ENCODE results near the gene TMEM147. TPM values are rescaled to one million over a fixed set of nuclear protein-coding genes. Genes with fewer than 3 reads are reported as not detected.

The TMEM147 gene
- total RNA-seq, 2 experiments from 2014 or later: 20.3 to 22.0 TPM

DNA sequence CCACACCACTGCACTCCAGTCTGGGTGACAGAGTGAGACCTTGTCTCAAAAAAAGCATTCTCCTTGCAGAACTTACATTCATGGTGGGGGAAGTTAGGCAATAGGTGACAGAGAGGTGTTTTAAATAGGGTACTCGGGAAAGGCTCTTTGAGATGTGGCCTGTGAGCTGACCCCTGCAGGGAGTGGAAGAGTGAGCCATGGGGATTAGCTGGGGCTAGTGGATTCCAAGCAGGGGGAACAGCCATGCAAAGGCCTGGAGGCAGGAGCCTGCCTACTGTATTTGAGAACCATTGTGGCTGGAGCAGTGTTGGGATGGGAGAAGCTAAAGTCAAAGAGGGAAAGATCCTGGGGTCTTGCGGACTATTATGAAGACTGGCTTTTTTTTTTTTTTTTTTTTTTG is 28.1 kb upstream of the TMEM147 start:
- Mint-ChIP-seq H3K9me3 (no peaks in the 10 kb centered on the region), H3K4me1 (ENCODE audit: low read depth) (no peaks in the 10 kb centered on the region), H3K27me3 (peaks cover 40% of the 10 kb centered on the region), H3K27ac (no peak overlapping the region), H3K36me3 (ENCODE audit: low read depth) (no peaks in the 10 kb centered on the region), H3K4me3 (no peak overlapping the region)
- no peaks in the 10 kb centered on the region for H3K9me3 ChIP-seq (ENCODE audit: control insufficient read depth in 1 of 2, insufficient read depth in 1 of 2, low read length in 2 of 2)
- H3K36me3 ChIP-seq (ENCODE audit: insufficient read depth, low read length): no peaks in the 10 kb centered on the region
- ChIA-PET POLR2A (no interaction called here), CTCF (no interaction called here)
- intact Hi-C loops (cut with DNase I, micrococcal nuclease): no loop called here
- H3K4me1 ChIP-seq (ENCODE audit: insufficient read depth, low read length): no peaks in the 10 kb centered on the region
- no peak for DNase-seq
- H3K27me3 ChIP-seq (ENCODE audit: control insufficient read depth in 1 of 2, insufficient read depth in 2 of 2, low read length in 2 of 2): peaks cover 0 to 7% of the 10 kb centered on the region in 2 experiments
- H3K4me3 ChIP-seq (ENCODE audit: low read length): no peak overlapping the region
- no peak for ATAC-seq (ENCODE audit: poor library complexity)
- no peak overlapping the region for H3K27ac ChIP-seq (ENCODE audit: low read depth in 1 of 2, low read length in 2 of 2)
- TF ChIP-seq, protein P1, sequence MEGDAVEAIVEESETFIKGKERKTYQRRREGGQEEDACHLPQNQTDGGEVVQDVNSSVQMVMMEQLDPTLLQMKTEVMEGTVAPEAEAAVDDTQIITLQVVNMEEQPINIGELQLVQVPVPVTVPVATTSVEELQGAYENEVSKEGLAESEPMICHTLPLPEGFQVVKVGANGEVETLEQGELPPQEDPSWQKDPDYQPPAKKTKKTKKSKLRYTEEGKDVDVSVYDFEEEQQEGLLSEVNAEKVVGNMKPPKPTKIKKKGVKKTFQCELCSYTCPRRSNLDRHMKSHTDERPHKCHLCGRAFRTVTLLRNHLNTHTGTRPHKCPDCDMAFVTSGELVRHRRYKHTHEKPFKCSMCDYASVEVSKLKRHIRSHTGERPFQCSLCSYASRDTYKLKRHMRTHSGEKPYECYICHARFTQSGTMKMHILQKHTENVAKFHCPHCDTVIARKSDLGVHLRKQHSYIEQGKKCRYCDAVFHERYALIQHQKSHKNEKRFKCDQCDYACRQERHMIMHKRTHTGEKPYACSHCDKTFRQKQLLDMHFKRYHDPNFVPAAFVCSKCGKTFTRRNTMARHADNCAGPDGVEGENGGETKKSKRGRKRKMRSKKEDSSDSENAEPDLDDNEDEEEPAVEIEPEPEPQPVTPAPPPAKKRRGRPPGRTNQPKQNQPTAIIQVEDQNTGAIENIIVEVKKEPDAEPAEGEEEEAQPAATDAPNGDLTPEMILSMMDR (IDR thresholded peaks at IDR 0.05): no peak

DNA sequence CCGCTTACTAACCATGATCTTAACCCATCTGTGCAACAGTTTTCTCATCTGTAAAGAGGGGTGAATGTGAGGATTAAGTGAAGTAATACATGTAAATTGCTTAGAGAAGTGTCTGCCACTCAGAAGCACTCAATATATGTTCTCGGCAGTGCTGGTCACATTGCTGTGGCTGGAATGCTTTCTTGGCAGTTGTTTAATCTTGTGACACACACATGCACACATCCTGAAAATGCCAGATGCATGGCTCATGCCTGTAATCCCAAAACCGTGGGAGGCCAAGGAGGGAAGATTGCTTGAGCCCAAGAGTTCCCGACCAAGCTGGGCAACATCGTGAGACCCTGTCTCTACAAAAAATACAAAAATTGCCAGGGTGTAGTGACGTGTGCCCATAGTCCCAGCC is 27.1 kb upstream of the TMEM147 start:
- ATAC-seq (ENCODE audit: poor library complexity): no peak
- Mint-ChIP-seq H3K4me1 (ENCODE audit: low read depth) (no peaks in the 10 kb centered on the region), H3K27ac (no peak overlapping the region), H3K36me3 (ENCODE audit: low read depth) (no peaks in the 10 kb centered on the region), H3K9me3 (no peaks in the 10 kb centered on the region), H3K27me3 (peaks cover 30% of the 10 kb centered on the region), H3K4me3 (no peak overlapping the region)
- Histone ChIP-seq H3K4me1 (ENCODE audit: insufficient read depth, low read length) (no peaks in the 10 kb centered on the region), H3K36me3 (ENCODE audit: insufficient read depth, low read length) (no peaks in the 10 kb centered on the region), H3K27me3 (ENCODE audit: control insufficient read depth in 1 of 2, insufficient read depth in 2 of 2, low read length in 2 of 2) (peaks cover 0 to 4% of the 10 kb centered on the region in 2 experiments), H3K9me3 (ENCODE audit: control insufficient read depth in 1 of 2, insufficient read depth in 1 of 2, low read length in 2 of 2) (no peaks in the 10 kb centered on the region), H3K4me3 (ENCODE audit: low read length) (no peak overlapping the region), H3K27ac (ENCODE audit: low read depth in 1 of 2, low read length in 2 of 2) (no peak overlapping the region)
- intact Hi-C loops (cut with DNase I, micrococcal nuclease): no loop called here
- no peak for DNase-seq
- TF ChIP-seq, protein P1 (IDR thresholded peaks at IDR 0.05): no peak
- POLR2A ChIA-PET: no interaction called here
- CTCF ChIA-PET: no interaction called here

DNA sequence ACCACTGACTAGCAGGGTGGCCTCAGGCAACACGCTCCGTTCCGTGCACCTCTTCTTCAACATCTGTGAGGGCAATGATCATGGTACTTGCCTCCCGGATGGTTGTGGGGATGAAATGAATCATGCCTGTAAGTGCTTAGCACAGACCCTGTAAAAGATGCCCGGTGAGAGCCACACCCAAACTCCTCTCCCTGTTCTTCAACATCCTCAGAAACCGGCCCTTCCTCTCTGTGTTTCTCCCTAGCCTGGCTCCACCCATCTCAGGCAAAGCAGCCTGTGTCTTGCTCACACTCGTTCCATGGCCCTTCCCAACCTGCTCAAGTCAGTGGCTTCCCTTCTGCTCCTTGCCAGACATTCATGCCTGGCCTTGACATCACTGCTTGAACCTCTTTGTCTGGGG is 26.1 kb upstream of the TMEM147 start:
- Histone ChIP-seq H3K36me3 (ENCODE audit: insufficient read depth, low read length) (no peaks in the 10 kb centered on the region), H3K9me3 (ENCODE audit: control insufficient read depth in 1 of 2, insufficient read depth in 1 of 2, low read length in 2 of 2) (no peaks in the 10 kb centered on the region), H3K4me1 (ENCODE audit: insufficient read depth, low read length) (no peaks in the 10 kb centered on the region), H3K27me3 (ENCODE audit: control insufficient read depth in 1 of 2, insufficient read depth in 2 of 2, low read length in 2 of 2) (peaks cover 0 to 3% of the 10 kb centered on the region in 2 experiments), H3K27ac (ENCODE audit: low read depth in 1 of 2, low read length in 2 of 2) (no peak overlapping the region), H3K4me3 (ENCODE audit: low read length) (no peak overlapping the region)
- CTCF ChIA-PET: no interaction called here
- TF ChIP-seq, protein P1 (IDR thresholded peaks at IDR 0.05): no peak
- Mint-ChIP-seq H3K4me3 (no peak overlapping the region), H3K36me3 (ENCODE audit: low read depth) (no peaks in the 10 kb centered on the region), H3K27ac (no peak overlapping the region), H3K27me3 (peaks cover 29% of the 10 kb centered on the region), H3K4me1 (ENCODE audit: low read depth) (no peaks in the 10 kb centered on the region), H3K9me3 (no peaks in the 10 kb centered on the region)
- DNase-seq: no peak
- ATAC-seq (ENCODE audit: poor library complexity): no peak
- POLR2A ChIA-PET: no interaction called here
- intact Hi-C loops (cut with DNase I, micrococcal nuclease): no loop called here
